PC-3 (cell line): ENCODE measurements around the gene HRH1. TPM values are rescaled to one million over a fixed set of nuclear protein-coding genes. Genes with fewer than 3 reads are reported as not detected.

Source experiments
- ATAC-seq: fragments of 200-7000 bp; cut with Tn5 transposase; 2 replicates; pipeline ENCODE4 v1.9.1; 2020; ENCODE audit warnings: mild to moderate bottlenecking, moderate library complexity
- BruUV-seq: library from RNA; stranded (reverse); fragments of 400-500 nt; replicated peaks from 2 replicates; lab custom pipeline; 2021; lab: Mats Ljungman, UMichigan
- CTCF ChIA-PET: fragments of 300-600 bp; sonication (Branson Sonifier 250); formaldehyde crosslinking; loops from one replicate; lab custom pipeline; 2022; ENCODE audit warnings: antibody characterized with exemption; lab: Charles Lee
- POLR2A ChIA-PET: fragments of 300-600 bp; sonication (Branson Sonifier 250); formaldehyde crosslinking; loops from one replicate; lab custom pipeline; 2022; ENCODE audit warnings: antibody characterized with exemption; ENCODE audit not compliant: unreplicated experiment; lab: Charles Lee
- DNase-seq: peaks from one replicate; pipeline ENCODE4 v3.0.0-alpha.2; 2015
- H2AFZ ChIP-seq: fragments of 300-600 bp; sonication (generic); 2 replicates; pipeline ENCODE4 v1.6.0; 2016; ENCODE audit warnings: antibody characterized with exemption, low read length
- H3F3A ChIP-seq: fragments of 300-600 bp; sonication (generic); one replicate; pipeline ENCODE4 v1.6.0; 2017; ENCODE audit warnings: antibody characterized with exemption, low read length, control low read depth, mild to moderate bottlenecking; ENCODE audit not compliant: unreplicated experiment
- H3K27ac ChIP-seq: fragments of 300-600 bp; sonication (generic); 2 replicates; pipeline ENCODE4 v1.5.1; 2016; ENCODE audit warnings: mild to moderate bottlenecking, low read length
- H3K27me3 ChIP-seq: fragments of 300-600 bp; sonication (generic); 2 replicates; pipeline ENCODE4 v1.6.1; 2016; ENCODE audit warnings: low read length, mixed read lengths
- H3K36me3 ChIP-seq: fragments of 300-600 bp; sonication (generic); 2 replicates; pipeline ENCODE4 v1.6.1; 2016; ENCODE audit warnings: low read depth, mixed run types, low read length, mixed read lengths
- H3K4me1 ChIP-seq: fragments of 300-600 bp; sonication (generic); 2 replicates; pipeline ENCODE4 v1.5.1; 2016; ENCODE audit warnings: low read length; ENCODE audit not compliant: insufficient read depth
- H3K4me2 ChIP-seq: fragments of 300-600 bp; sonication (generic); 2 replicates; pipeline ENCODE4 v1.6.0; 2016; ENCODE audit warnings: low read length
- H3K4me3 ChIP-seq: fragments of 300-600 bp; sonication (generic); 2 replicates; pipeline ENCODE4 v1.5.1; 2016; ENCODE audit warnings: mild to moderate bottlenecking, low read length, mixed read lengths
- H3K79me2 ChIP-seq: fragments of 300-600 bp; sonication (generic); 2 replicates; pipeline ENCODE4 v1.6.1; 2017; ENCODE audit warnings: low read length, mixed read lengths
- H3K9ac ChIP-seq: fragments of 300-600 bp; sonication (generic); 2 replicates; pipeline ENCODE4 v1.6.0; 2016; ENCODE audit warnings: mild to moderate bottlenecking, low read length
- H3K9me2 ChIP-seq: fragments of 300-600 bp; sonication (generic); replicated peaks from 2 replicates; pipeline ENCODE4 v1.6.1; 2016; ENCODE audit warnings: mixed run types, low read length, mixed read lengths
- H3K9me3 ChIP-seq: fragments of 300-600 bp; sonication (generic); 2 replicates; pipeline ENCODE4 v1.6.1; 2016; ENCODE audit warnings: low read length, mixed read lengths
- H4K20me1 ChIP-seq: fragments of 300-600 bp; sonication (generic); 2 replicates; pipeline ENCODE4 v1.6.1; 2016; ENCODE audit warnings: low read length, mixed read lengths
- EZH2 ChIP-seq: fragments of 300-600 bp; sonication (generic); IDR thresholded peaks from one replicate; pipeline ENCODE4 v1.6.1; 2017; ENCODE audit warnings: antibody characterized with exemption, mild to moderate bottlenecking, low read length; ENCODE audit not compliant: unreplicated experiment
- EZH2phosphoT487 ChIP-seq: fragments of 300-600 bp; sonication (generic); IDR thresholded peaks from 2 replicates; pipeline ENCODE4 v1.6.1; 2018; ENCODE audit warnings: mild to moderate bottlenecking, antibody characterized with exemption, low read length, borderline replicate concordance
- intact Hi-C: fragments of 100-400 bp; cut with micrococcal nuclease; formaldehyde crosslinking; loops from 2 replicates; pipeline ENCODE4 v1.9.0; 2023
- total RNA-seq: library from RNA; depleted of rRNA; stranded (reverse); fragments of >200 nt; gene quantifications from 2 replicates; pipeline ENCODE4 v1.2.3, GENCODE V29; 2014
- TF ChIP-seq, protein P1 (sequence below): fragments of 300-600 bp; sonication (generic); conservative IDR thresholded peaks from 2 replicates; pipeline ENCODE4 v1.5.1; 2017; ENCODE audit warnings: antibody characterized with exemption, low read depth, mild to moderate bottlenecking, low read length

HRH1 gene
- total RNA-seq, 1 experiment from 2014 or later: 5.9 TPM

DNA sequence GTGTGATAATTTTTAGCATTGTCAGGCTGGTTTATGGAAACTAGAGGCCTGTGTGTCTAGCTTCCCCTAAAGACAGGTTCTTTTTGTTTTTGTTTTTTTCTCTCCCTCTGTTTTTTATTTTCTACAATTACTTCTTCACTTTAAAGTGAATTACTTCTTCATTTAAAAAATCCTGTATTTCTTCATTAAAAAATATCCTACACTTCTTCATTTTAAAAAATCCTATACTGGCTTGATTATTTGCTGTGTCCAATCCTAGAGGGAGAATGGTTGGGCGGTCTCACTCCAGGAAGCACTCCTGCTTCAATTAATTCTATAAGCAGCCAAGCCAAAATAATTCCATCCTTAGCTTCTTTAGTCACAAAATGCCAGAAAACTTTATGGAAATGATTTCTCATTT is 129.7 kb downstream of the HRH1 start:
- H3K79me2 ChIP-seq: peaks cover 82% of the 10 kb centered on the region
- H4K20me1 ChIP-seq: no peaks in the 10 kb centered on the region
- ChIA-PET POLR2A (no interaction called here), CTCF (no interaction called here)
- H3K27me3 ChIP-seq: no peaks in the 10 kb centered on the region
- peaks cover 40% of the 10 kb centered on the region for H3K36me3 ChIP-seq
- H2AFZ ChIP-seq: no peak overlapping the region
- H3K4me1 ChIP-seq: peaks cover 36% of the 10 kb centered on the region
- H3K4me3 ChIP-seq: no peak overlapping the region
- no TSS peak for BruUV-seq
- H3K27ac ChIP-seq: no peak overlapping the region
- intact Hi-C loops: no loop called here
- TF ChIP-seq, protein P1, sequence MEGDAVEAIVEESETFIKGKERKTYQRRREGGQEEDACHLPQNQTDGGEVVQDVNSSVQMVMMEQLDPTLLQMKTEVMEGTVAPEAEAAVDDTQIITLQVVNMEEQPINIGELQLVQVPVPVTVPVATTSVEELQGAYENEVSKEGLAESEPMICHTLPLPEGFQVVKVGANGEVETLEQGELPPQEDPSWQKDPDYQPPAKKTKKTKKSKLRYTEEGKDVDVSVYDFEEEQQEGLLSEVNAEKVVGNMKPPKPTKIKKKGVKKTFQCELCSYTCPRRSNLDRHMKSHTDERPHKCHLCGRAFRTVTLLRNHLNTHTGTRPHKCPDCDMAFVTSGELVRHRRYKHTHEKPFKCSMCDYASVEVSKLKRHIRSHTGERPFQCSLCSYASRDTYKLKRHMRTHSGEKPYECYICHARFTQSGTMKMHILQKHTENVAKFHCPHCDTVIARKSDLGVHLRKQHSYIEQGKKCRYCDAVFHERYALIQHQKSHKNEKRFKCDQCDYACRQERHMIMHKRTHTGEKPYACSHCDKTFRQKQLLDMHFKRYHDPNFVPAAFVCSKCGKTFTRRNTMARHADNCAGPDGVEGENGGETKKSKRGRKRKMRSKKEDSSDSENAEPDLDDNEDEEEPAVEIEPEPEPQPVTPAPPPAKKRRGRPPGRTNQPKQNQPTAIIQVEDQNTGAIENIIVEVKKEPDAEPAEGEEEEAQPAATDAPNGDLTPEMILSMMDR: no peak
- TF ChIP-seq EZH2 (no peak), EZH2phosphoT487 (no peak)
- H3K4me2 ChIP-seq: no peak overlapping the region
- no peak overlapping the region for H3K9ac ChIP-seq
- DNase-seq: no peak
- peaks cover 20% of the 10 kb centered on the region for H3F3A ChIP-seq
- H3K9me3 ChIP-seq: no peaks in the 10 kb centered on the region
- H3K9me2 ChIP-seq: no peaks in the 10 kb centered on the region
- no peak for ATAC-seq

DNA sequence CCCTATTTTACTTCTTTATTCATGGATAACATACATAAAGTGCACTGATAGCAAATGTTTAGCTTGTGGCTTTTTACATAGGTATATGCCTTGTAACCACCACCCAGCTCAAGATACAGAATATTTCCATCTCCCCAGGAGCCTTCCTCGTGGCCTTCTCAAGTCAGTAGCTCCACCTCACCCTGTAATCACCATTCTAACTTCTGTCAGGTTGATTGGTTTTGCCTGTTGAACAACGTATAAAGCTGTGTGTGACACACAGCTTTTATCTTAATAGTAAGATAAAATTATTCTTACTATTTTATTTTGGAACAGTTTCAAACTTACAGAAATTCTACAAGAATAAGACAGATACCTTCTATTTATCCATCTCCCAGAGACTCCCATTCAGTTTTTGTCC is 131.2 kb downstream of the HRH1 start:
- no peak for DNase-seq
- no peak for TF ChIP-seq EZH2phosphoT487
- TF ChIP-seq EZH2: no peak
- TF ChIP-seq, protein P1: no peak
- no TSS peak for BruUV-seq
- no peak overlapping the region for H2AFZ ChIP-seq
- no peaks in the 10 kb centered on the region for H3K27me3 ChIP-seq
- no peak overlapping the region for H3K27ac ChIP-seq
- H3K4me2 ChIP-seq: no peak overlapping the region
- intact Hi-C loops: loop anchor here (5.0 kb wide), 2 partner anchors 52 to 138 kb away; no protein-coding TSS in a partner anchor
- H3K9me2 ChIP-seq: no peaks in the 10 kb centered on the region
- no peak overlapping the region for H3K9ac ChIP-seq
- no peaks in the 10 kb centered on the region for H3K9me3 ChIP-seq
- H3F3A ChIP-seq: peaks cover 28% of the 10 kb centered on the region
- no peaks in the 10 kb centered on the region for H4K20me1 ChIP-seq
- no peak for ATAC-seq
- H3K36me3 ChIP-seq: peaks cover 34% of the 10 kb centered on the region
- no peak overlapping the region for H3K4me3 ChIP-seq
- ChIA-PET POLR2A (interaction anchor here (0.5 to 0.6 kb wide), 3 partner anchors 12 to 329 kb away, joined by 3 to 7 read pairs (median 3); no protein-coding TSS in a partner anchor), CTCF (no interaction called here)
- H3K79me2 ChIP-seq: peaks cover 73% of the 10 kb centered on the region
- peaks cover 47% of the 10 kb centered on the region for H3K4me1 ChIP-seq

DNA sequence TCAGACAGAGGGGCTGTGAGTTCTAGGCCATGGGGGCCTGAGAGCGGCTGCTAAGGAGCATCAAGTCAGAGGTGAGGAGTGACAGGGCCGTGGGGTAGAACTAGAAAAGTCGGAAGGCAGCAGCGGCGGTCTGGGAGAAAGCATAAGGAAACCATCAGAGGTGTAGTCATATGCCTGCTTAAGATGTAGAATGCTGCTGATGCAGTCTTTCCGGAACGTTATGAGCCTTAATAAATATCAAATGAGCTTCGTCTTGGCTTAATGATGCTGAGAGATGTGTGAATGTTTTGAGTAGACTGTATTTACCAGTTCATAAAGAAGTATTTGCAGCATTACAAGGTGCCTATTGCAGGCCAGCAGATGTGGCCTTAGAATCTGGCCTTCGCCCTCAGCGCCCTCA is 133.1 kb downstream of the HRH1 start:
- peak overlapping the region; percentile 3; the same call in 1 of the 2 replicates for H3K4me3 ChIP-seq
- BruUV-seq: no TSS peak
- ATAC-seq (no peak), DNase-seq (no peak)
- TF ChIP-seq EZH2 (no peak), EZH2phosphoT487 (no peak)
- TF ChIP-seq, protein P1: no peak
- intact Hi-C loops: loop anchor here (5.0 kb wide), 2 partner anchors 50 to 140 kb away; no protein-coding TSS in a partner anchor
- POLR2A ChIA-PET: interaction anchor here (0.6 to 0.9 kb wide), 2 partner anchors 9 to 131 kb away, joined by 4 to 6 read pairs; no protein-coding TSS in a partner anchor
- H3K79me2 ChIP-seq: peaks cover 73% of the 10 kb centered on the region
- no peak overlapping the region for H2AFZ ChIP-seq
- H3K27me3 ChIP-seq: no peaks in the 10 kb centered on the region
- peaks cover 26% of the 10 kb centered on the region; the same call in 1 of the 2 replicates for H3K36me3 ChIP-seq
- H4K20me1 ChIP-seq: no peaks in the 10 kb centered on the region
- H3K27ac ChIP-seq: peak overlapping the region; percentile 97
- CTCF ChIA-PET: interaction anchor here (0.8 kb wide), 1 partner anchor 49 kb away, joined by 3 read pairs; no protein-coding TSS in a partner anchor
- H3F3A ChIP-seq: peaks cover 28% of the 10 kb centered on the region
- peaks cover 61% of the 10 kb centered on the region for H3K4me1 ChIP-seq
- no peaks in the 10 kb centered on the region for H3K9me2 ChIP-seq
- H3K9me3 ChIP-seq: no peaks in the 10 kb centered on the region
- H3K4me2 ChIP-seq: peak overlapping the region; percentile 77
- H3K9ac ChIP-seq: peak overlapping the region; percentile 78
